Prostate gland (tissue), 2 donors: ENCODE results near the gene UBE2H. TPM values are rescaled to one million over a fixed set of nuclear protein-coding genes. Genes with fewer than 3 reads are reported as not detected.
A peak's percentile ranks its signal among the peaks of the same experiment; 100 is the strongest.
"Not testable (repeated sequence)": the region's sequence is repeated elsewhere in the genome, so short reads cannot be mapped to it uniquely, and the experiment has no call there.

Experiments
- DNase-seq: peaks from one replicate; pipeline ENCODE4 v3.0.0-alpha.2; 2019; ENCODE audit warnings: low spot score
- H3K27ac ChIP-seq, 2 donors: fragments of 200-600 bp; sonication (generic); 2 replicates each; pipeline ENCODE4 v1.5.1; 2017 to 2019
- H3K27me3 ChIP-seq: fragments of 200-600 bp; sonication (generic); replicated peaks from 2 replicates; pipeline ENCODE4 v1.5.1; 2019; ENCODE audit not compliant: insufficient read depth
- H3K36me3 ChIP-seq, 2 donors: fragments of 200-600 bp; sonication (generic); 1 replicate in 1 of 2; 2 replicates in 1 of 2; pipeline versions ENCODE4 v1.5.1 to v1.8.1; 2017 to 2019
- H3K4me1 ChIP-seq: fragments of 200-600 bp; sonication (generic); replicated peaks from 2 replicates; pipeline ENCODE4 v1.5.1; 2019
- H3K4me3 ChIP-seq, 2 donors: fragments of 200-600 bp; sonication (generic); 2 replicates each; pipeline ENCODE4 v1.5.1; 2017 to 2019
- H3K9me3 ChIP-seq: fragments of 200-600 bp; sonication (generic); 2 replicates; pipeline ENCODE4 v1.5.1; 2017
- POLR2A ChIP-seq: fragments of 450-650 bp; IDR thresholded peaks from one replicate; pipeline ENCODE4 v1.6.1; 2016; ENCODE audit warnings: antibody characterized with exemption, mild to moderate bottlenecking
- POLR2AphosphoS5 ChIP-seq: sonication (generic); formaldehyde crosslinking; IDR thresholded peaks from one replicate; pipeline ENCODE4 v1.6.1; 2017; ENCODE audit warnings: antibody characterized with exemption
- WGBS: methylation state at CpG from one replicate; pipeline ENCODE4 v1.1.5; 2018; 5-methylcytosine and 5-hydroxymethylcytosine counted together
- intact Hi-C: fragments of 100-400 bp; cut with DNase I; formaldehyde crosslinking; loops from one replicate; pipeline ENCODE4 v1.14.2; 2022
- total RNA-seq, 2 donors: library from RNA; depleted of rRNA; stranded (reverse); fragments of >200 nt; gene quantifications; one replicate each; pipeline ENCODE4 v1.1.0, GENCODE V29; 2016
- TF ChIP-seq, protein P1 (sequence below), 4 experiments: fragments of 200-600 bp in 2 of 4; fragments of 450-650 bp in 2 of 4; sonication (generic) in 2 of 4; IDR thresholded peaks; 1 replicate in 3 of 4; 2 replicates in 1 of 4; pipeline ENCODE4 v1.5.1; 2016 to 2019; ENCODE audit warnings: antibody characterized with exemption in 4 of 4, mild to moderate bottlenecking in 2 of 4, moderate library complexity in 2 of 4

Gene UBE2H
- total RNA-seq, 2 donors from 2014 or later: 78.4 to 105 TPM

- Histone ChIP-seq H3K36me3 (no peaks in the 10 kb centered on the region), H3K4me3 (no peak overlapping the region), H3K27ac (no peak overlapping the region), H3K27me3 (no peaks in the 10 kb centered on the region), H3K9me3 (no peaks in the 10 kb centered on the region), H3K4me1 (no peaks in the 10 kb centered on the region)
- no peak for TF ChIP-seq POLR2A
- TF ChIP-seq, protein P1, sequence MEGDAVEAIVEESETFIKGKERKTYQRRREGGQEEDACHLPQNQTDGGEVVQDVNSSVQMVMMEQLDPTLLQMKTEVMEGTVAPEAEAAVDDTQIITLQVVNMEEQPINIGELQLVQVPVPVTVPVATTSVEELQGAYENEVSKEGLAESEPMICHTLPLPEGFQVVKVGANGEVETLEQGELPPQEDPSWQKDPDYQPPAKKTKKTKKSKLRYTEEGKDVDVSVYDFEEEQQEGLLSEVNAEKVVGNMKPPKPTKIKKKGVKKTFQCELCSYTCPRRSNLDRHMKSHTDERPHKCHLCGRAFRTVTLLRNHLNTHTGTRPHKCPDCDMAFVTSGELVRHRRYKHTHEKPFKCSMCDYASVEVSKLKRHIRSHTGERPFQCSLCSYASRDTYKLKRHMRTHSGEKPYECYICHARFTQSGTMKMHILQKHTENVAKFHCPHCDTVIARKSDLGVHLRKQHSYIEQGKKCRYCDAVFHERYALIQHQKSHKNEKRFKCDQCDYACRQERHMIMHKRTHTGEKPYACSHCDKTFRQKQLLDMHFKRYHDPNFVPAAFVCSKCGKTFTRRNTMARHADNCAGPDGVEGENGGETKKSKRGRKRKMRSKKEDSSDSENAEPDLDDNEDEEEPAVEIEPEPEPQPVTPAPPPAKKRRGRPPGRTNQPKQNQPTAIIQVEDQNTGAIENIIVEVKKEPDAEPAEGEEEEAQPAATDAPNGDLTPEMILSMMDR (IDR thresholded peaks at IDR 0.05): no peak
- no peak for TF ChIP-seq POLR2AphosphoS5
- no peak for DNase-seq
- intact Hi-C loops: no loop called here
- 56% methylated on average over 3 of the region's 3 CpGs for WGBS
These were observed 18.1 kb upstream of the UBE2H start for GRCh38 chr7:129970816-129971215.

GRCh38 chr7:129969881-129970446, 17.2 kb upstream of the UBE2H start:
- H3K27me3 ChIP-seq: no peaks in the 10 kb centered on the region
- peak overlapping the region in 1 of 2 donors; percentile 27 for H3K27ac ChIP-seq
- 36% methylated on average over 3 of the region's 3 CpGs for WGBS
- TF ChIP-seq POLR2AphosphoS5: peak; percentile 35
- TF ChIP-seq POLR2A: no peak
- TF ChIP-seq, protein P1 (IDR thresholded peaks at IDR 0.05): no peak
- H3K4me3 ChIP-seq: no peak overlapping the region
- no peaks in the 10 kb centered on the region for H3K9me3 ChIP-seq
- DNase-seq: peak; percentile 42
- intact Hi-C loops: no loop called here
- H3K4me1 ChIP-seq: no peaks in the 10 kb centered on the region
- no peaks in the 10 kb centered on the region for H3K36me3 ChIP-seq

DNA sequence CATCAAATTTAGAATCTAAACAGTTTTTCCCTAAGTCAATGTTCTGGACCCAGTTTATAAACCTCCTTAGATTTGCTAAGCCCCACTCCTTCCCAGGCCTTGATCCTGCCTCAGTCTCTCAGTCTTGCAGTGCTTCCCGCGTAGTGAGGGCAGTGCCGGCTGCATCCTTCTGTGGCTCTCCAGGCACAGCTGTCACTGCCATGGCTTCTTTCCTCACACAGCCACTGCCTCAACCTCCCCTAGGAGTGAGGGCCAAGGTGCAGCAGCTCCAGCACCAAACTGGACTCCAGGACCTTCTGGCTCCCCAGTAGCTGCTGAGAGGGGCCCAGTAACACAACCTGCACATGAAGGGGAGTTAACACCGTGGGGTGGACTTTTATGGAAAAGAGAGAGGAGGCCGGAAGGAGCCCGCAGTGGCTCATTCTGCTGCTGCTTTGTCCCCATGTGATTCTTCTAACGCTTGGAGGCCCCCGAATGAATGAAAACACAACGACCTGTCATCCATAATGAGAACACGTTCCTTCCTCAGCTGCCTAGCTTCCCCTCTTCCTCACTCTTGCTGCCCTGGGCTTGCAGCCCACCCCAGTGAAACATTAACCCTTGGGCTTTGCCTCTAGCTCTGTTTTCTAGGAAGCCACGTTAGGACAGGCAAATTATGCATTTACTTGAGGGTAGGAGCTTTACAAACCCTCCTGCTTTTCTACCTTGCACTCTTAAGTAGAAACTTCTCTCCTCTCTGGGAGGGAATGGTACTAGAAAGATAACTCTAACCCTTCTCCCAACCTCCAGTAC, 16.0 kb upstream of the UBE2H start:
- TF ChIP-seq POLR2A (no peak), POLR2AphosphoS5 (no peak)
- H3K36me3 ChIP-seq: no peaks in the 10 kb centered on the region
- no peaks in the 10 kb centered on the region for H3K9me3 ChIP-seq
- H3K4me3 ChIP-seq: no peak overlapping the region
- no peak for DNase-seq
- intact Hi-C loops: no loop called here
- 73% methylated on average over 10 of the region's 11 CpGs for WGBS
- H3K27me3 ChIP-seq: no peaks in the 10 kb centered on the region
- no peaks in the 10 kb centered on the region for H3K4me1 ChIP-seq
- no peak overlapping the region for H3K27ac ChIP-seq

DNA sequence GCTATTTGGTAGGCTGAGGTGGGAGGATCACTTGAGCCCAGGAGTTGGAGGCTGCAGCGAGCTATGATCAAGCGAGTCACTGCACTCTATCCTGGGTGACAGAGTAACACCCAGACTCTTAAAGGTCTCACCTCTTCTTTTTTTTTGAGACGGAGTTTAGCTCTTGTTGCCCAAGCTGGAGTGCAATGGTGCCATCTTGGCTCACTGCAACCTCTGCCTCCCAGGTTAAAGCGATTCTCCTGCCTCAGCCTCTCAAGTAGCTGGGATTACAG, 7.4 kb upstream of the UBE2H start:
- WGBS: 95% methylated on average over 4 of the region's 4 CpGs
- H3K9me3 ChIP-seq, H3K27ac ChIP-seq, H3K4me3 ChIP-seq, DNase-seq, H3K36me3 ChIP-seq, intact Hi-C loops, H3K27me3 ChIP-seq, H3K4me1 ChIP-seq: not testable (repeated sequence)

GRCh38 chr7:129959471-129960203, 6.9 kb upstream of the UBE2H start:
- intact Hi-C loops: no loop called here
- TF ChIP-seq POLR2AphosphoS5 (no peak), POLR2A (no peak)
- TF ChIP-seq, protein P1 (IDR thresholded peaks at IDR 0.05): no peak
- H3K27me3 ChIP-seq: no peaks in the 10 kb centered on the region
- no peaks in the 10 kb centered on the region for H3K9me3 ChIP-seq
- no peak for DNase-seq
- H3K4me3 ChIP-seq: no peak overlapping the region
- 90% methylated on average over 12 of the region's 12 CpGs for WGBS
- H3K4me1 ChIP-seq: no peaks in the 10 kb centered on the region
- H3K27ac ChIP-seq: no peak overlapping the region
- H3K36me3 ChIP-seq: no peaks in the 10 kb centered on the region
